Endothelial cell (in vitro differentiated cells): ENCODE data around the gene LRRC57. TPM values are rescaled to one million over a fixed set of nuclear protein-coding genes. Genes with fewer than 3 reads are reported as not detected.
A peak's percentile ranks its signal among the peaks of the same experiment; 100 is the strongest.

ENCODE experiments used
- DNase-seq: peaks from one replicate; pipeline ENCODE4 v3.0.0; 2021; ENCODE audit warnings: low spot score
- H3K27ac Mint-ChIP-seq: one replicate; pipeline ENCODE4 v1.8.0; 2021; ENCODE audit warnings: mixed read lengths, inconsistent platforms; ENCODE audit not compliant: unreplicated experiment
- H3K27me3 Mint-ChIP-seq: one replicate; pipeline ENCODE4 v1.8.0; 2021; ENCODE audit warnings: mild to moderate bottlenecking, moderate library complexity, mixed read lengths, inconsistent platforms; ENCODE audit not compliant: unreplicated experiment
- H3K36me3 Mint-ChIP-seq: one replicate; pipeline ENCODE4 v1.8.0; 2021; ENCODE audit warnings: mild to moderate bottlenecking, low read depth, mixed read lengths, inconsistent platforms; ENCODE audit not compliant: unreplicated experiment
- H3K4me1 Mint-ChIP-seq: one replicate; pipeline ENCODE4 v1.8.0; 2021; ENCODE audit warnings: mild to moderate bottlenecking, mixed read lengths, inconsistent platforms; ENCODE audit not compliant: unreplicated experiment
- H3K4me3 Mint-ChIP-seq: one replicate; pipeline ENCODE4 v1.8.0; 2021; ENCODE audit warnings: mild to moderate bottlenecking, mixed read lengths, inconsistent platforms; ENCODE audit not compliant: unreplicated experiment
- H3K9me3 Mint-ChIP-seq: one replicate; pipeline ENCODE4 v1.8.0; 2021; ENCODE audit warnings: mixed read lengths, inconsistent platforms; ENCODE audit not compliant: unreplicated experiment
- total RNA-seq: library from RNA; stranded (reverse); fragmentation: NEBNext Ultra II Directional; extraction: Animal tissue kit (Norgen Biotek cat#: 25700); gene quantifications from one replicate; pipeline ENCODE4 v1.2.1, GENCODE V29; 2021; ENCODE audit not compliant: unreplicated experiment
- TF ChIP-seq, protein P1 (sequence below): fragments of 200-600 bp; sonication (generic); IDR thresholded peaks from one replicate; pipeline ENCODE4 v1.5.0; 2021; ENCODE audit warnings: antibody characterized with exemption; ENCODE audit not compliant: unreplicated experiment

The LRRC57 gene
- total RNA-seq, 1 donor from 2014 or later: 32.7 TPM

DNA sequence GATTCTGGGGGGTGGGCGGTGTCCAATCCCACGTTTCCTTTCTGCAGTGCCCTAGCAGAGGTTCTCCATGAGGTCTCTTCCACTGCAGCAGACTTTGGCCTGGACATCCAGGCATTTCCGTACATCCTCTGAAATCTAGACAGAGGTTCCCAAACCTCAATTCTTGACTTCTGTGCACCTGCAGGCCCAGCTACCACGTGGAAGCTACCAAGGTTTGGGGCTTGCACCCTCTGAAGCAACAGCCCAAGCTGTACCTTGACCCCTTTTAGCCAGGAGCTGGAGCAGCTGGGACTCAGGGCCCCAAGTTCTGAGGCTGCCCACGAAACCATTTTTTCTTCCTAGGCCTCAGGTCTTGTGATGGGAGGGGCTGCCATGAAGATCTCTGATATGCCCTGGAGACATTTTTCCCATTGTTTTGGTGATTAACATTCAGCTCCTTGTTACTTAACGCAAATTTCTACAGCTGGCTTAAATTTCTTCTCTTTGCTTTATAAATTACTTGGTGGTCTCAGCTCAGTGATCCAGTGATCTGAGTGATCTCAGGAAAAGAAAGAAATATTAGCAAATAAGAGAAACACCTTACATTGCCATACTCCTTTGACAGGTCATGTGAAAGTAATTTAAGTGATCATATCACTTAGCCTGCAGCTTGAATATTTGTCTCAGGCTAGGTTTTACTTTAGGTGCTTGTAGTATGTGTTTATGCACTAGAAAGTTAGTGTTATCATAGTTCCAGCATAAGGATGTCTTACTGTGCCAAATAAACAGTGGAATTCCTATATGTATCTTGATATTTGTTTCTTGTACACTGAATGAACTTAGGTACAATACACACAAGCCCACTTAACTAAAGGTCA is 50.2 kb downstream of the LRRC57 start:
- H3K27me3 Mint-ChIP-seq: peaks cover 10% of the 10 kb centered on the region
- peaks cover 66% of the 10 kb centered on the region for H3K4me1 Mint-ChIP-seq
- no peaks in the 10 kb centered on the region for H3K9me3 Mint-ChIP-seq
- peaks cover 9% of the 10 kb centered on the region for H3K36me3 Mint-ChIP-seq
- TF ChIP-seq, protein P1, sequence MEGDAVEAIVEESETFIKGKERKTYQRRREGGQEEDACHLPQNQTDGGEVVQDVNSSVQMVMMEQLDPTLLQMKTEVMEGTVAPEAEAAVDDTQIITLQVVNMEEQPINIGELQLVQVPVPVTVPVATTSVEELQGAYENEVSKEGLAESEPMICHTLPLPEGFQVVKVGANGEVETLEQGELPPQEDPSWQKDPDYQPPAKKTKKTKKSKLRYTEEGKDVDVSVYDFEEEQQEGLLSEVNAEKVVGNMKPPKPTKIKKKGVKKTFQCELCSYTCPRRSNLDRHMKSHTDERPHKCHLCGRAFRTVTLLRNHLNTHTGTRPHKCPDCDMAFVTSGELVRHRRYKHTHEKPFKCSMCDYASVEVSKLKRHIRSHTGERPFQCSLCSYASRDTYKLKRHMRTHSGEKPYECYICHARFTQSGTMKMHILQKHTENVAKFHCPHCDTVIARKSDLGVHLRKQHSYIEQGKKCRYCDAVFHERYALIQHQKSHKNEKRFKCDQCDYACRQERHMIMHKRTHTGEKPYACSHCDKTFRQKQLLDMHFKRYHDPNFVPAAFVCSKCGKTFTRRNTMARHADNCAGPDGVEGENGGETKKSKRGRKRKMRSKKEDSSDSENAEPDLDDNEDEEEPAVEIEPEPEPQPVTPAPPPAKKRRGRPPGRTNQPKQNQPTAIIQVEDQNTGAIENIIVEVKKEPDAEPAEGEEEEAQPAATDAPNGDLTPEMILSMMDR: no peak
- no peak for DNase-seq
- H3K4me3 Mint-ChIP-seq: peak overlapping the region; percentile 67
- peak overlapping the region; percentile 57 for H3K27ac Mint-ChIP-seq

DNA sequence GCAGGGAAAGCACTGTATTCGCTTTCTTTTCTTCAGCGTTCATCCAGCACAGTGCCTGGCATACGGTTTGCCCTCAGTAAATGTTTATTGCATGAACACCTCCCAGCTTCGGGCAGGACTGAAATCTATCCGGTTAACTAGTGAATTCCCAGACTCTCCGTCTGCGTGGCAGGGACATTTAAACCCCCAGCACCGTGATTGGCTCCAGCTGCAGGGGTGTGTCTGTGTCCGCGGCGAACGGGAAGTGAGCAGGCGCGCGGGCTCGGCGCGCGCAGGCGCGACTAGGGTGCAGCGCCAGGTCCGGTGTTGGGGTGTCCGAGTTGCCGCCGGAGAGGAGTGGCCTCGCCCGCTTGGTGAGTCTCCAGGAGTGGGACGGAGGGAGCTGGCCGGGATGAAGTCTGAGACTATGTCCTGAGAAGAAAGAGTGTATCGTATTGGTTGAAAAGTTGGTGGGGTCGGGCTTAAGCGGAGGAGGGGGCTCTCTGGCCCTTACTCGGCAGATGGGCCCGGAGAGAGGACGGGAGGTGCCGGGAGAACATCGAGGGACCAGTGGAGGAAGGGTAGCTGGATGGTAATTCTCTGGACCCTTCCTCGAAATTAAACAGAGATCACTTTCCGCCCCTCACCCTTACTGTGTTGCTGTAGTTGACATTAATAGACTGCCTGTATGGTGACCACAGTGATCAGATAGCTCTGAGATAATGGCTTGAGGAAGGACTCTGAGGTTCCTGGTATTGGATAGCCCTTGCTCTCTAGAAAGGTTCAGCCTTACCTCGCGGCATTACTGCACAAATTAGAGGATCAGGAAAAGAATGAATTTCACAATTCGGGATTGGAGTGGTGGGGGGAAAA is 53.0 kb downstream of the LRRC57 start, which contains the start of gene SNAP23:
Gene SNAP23, plus strand, starts transcription at position 274 of the 852 bp plus-strand sequence. CDS start 16,213 bp downstream, outside the sequence.
- DNase-seq: peak; percentile 89
- Mint-ChIP-seq H3K4me3 (peak within 1 kb of the TSS; percentile 99), H3K27me3 (peaks cover 10% of the 10 kb centered on the region), H3K36me3 (peaks cover 9% of the 10 kb centered on the region), H3K4me1 (peaks cover 68% of the 10 kb centered on the region), H3K9me3 (no peaks in the 10 kb centered on the region), H3K27ac (peak within 1 kb of the TSS; percentile 96)
- TF ChIP-seq, protein P1: no peak

DNA sequence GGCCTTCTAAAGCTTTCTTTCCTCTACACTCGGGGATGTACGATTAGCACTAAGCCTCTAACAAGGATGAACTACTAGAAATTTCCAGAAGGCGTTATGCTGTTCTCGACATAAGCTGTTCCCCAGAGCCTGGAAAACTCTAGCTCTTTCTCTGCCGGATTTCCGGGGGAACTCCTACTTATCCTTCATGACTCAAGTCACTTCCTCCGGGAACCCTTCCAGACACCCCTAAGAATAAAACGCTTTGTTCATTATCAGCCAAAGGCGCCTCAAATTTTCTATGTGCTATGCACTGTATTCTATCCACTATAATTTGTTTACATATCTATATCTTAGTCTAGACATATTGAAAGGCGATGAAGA is 53.6 kb downstream of the LRRC57 start:
- DNase-seq: peak; percentile 20
- H3K27ac Mint-ChIP-seq: peak overlapping the region; percentile 96
- TF ChIP-seq, protein P1: no peak
- peaks cover 10% of the 10 kb centered on the region for H3K27me3 Mint-ChIP-seq
- peaks cover 9% of the 10 kb centered on the region for H3K36me3 Mint-ChIP-seq
- H3K4me3 Mint-ChIP-seq: peak overlapping the region; percentile 99
- no peaks in the 10 kb centered on the region for H3K9me3 Mint-ChIP-seq
- peaks cover 64% of the 10 kb centered on the region for H3K4me1 Mint-ChIP-seq

DNA sequence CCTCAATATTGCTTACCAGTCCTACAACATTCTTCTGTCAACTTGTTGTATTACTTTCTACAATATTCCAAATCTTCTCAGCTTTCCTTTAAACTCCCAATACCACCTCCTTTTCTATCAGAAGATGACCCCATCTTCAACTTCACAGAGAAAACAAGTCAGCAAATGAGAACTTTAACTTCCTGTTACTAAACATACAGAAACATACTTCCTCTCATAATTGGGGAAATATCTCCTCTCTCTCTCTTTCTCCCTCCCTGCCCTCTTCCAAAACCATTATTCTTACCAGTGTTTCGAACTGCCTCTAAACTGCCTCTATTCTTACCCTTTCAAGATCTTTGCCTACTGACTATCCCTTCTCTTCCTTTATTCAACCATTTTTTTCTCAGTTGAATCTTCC is 54.9 kb downstream of the LRRC57 start:
- TF ChIP-seq, protein P1: no peak
- H3K4me1 Mint-ChIP-seq: peaks cover 58% of the 10 kb centered on the region
- peak overlapping the region; percentile 58 for H3K27ac Mint-ChIP-seq
- H3K27me3 Mint-ChIP-seq: peaks cover 10% of the 10 kb centered on the region
- peaks cover 8% of the 10 kb centered on the region for H3K36me3 Mint-ChIP-seq
- DNase-seq: no peak
- H3K4me3 Mint-ChIP-seq: no peak overlapping the region
- H3K9me3 Mint-ChIP-seq: no peaks in the 10 kb centered on the region
